GM23338 (cell line): ENCODE results near the gene HMG20B.

Experiments
- CREB1 ChIP-seq: fragments of 250-450 bp; sonication (Bioruptor Pico); IDR thresholded peaks from 2 replicates; pipeline ENCODE4 v1.5.0; 2020; ENCODE audit warnings: low read depth, mild to moderate bottlenecking, moderate library complexity
- CTCF ChIP-seq, 2 experiments: fragments of 200-600 bp in 1 of 2; sonication (generic) in 1 of 2; conservative IDR thresholded peaks; 2 replicates each; pipeline versions ENCODE4 v1.5.1 to v1.6.1; 2016 to 2017; ENCODE audit warnings: antibody characterized with exemption in 2 of 2, low read depth in 2 of 2, mild to moderate bottlenecking in 2 of 2, moderate library complexity in 1 of 2
- EZH2 ChIP-seq: fragments of 200-600 bp; sonication (generic); IDR thresholded peaks from one replicate; pipeline ENCODE4 v1.8.0; 2017; ENCODE audit warnings: antibody characterized with exemption, mild to moderate bottlenecking, low read depth; ENCODE audit not compliant: unreplicated experiment
- EZH2phosphoT487 ChIP-seq: fragments of 200-600 bp; sonication (generic); IDR thresholded peaks from one replicate; pipeline ENCODE4 v1.8.1; 2018; ENCODE audit warnings: antibody characterized with exemption; ENCODE audit not compliant: unreplicated experiment
- JUNB ChIP-seq: IDR thresholded peaks from one replicate; pipeline ENCODE4 v1.6.1; 2016; ENCODE audit warnings: antibody characterized with exemption; ENCODE audit not compliant: unreplicated experiment
- NANOG ChIP-seq: IDR thresholded peaks from 2 replicates; pipeline ENCODE4 v1.6.1; 2016; ENCODE audit warnings: antibody characterized with exemption, borderline replicate concordance
- POLR2AphosphoS5 ChIP-seq: IDR thresholded peaks from 2 replicates; pipeline ENCODE4 v1.6.1; 2016; ENCODE audit warnings: antibody characterized with exemption, low read depth
- STAT1 ChIP-seq: IDR thresholded peaks from one replicate; pipeline ENCODE4 v1.6.1; 2016; ENCODE audit warnings: antibody characterized with exemption; ENCODE audit not compliant: unreplicated experiment
- ZNF114 ChIP-seq: fragments of 250-450 bp; sonication (Bioruptor Pico); IDR thresholded peaks from 2 replicates; pipeline ENCODE4 v1.5.0; 2020; ENCODE audit warnings: mild to moderate bottlenecking, moderate library complexity
- TF ChIP-seq, protein P1 (sequence below): IDR thresholded peaks from one replicate; pipeline ENCODE4 v1.6.1; 2018; ENCODE audit warnings: antibody characterized with exemption; ENCODE audit not compliant: unreplicated experiment
- TF ChIP-seq, protein P2 (sequence below): IDR thresholded peaks from 2 replicates; pipeline ENCODE4 v1.6.1; 2016; ENCODE audit warnings: antibody characterized with exemption

DNA sequence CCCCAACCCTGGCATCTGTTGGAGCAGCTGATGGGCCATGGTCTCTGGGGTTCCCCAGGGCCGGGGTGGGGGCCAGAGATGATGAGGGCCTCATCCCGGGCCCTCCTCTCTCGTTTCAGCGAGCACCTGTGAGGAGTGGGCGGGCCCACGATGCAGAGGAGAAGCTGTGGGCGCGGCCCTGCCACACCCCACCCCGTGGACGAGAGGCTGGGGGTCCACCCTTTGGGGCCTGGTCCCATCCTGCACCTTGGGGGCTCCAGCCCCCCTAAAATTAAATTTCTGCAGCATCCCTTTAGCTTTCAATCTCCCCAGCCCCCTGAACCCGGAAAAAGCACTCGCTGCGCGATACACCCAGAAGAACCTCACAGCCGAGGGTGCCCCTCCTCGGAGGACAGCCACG is 5.6 kb downstream of the HMG20B start:
- no peak for TF ChIP-seq CTCF (conservative IDR thresholded peaks at IDR 0.05; ENCODE audit: low read depth in 2 of 2)
- TF ChIP-seq CREB1 (CRISPR knock-in tag), result no peak
- no peak for TF ChIP-seq JUNB
- TF ChIP-seq POLR2AphosphoS5, result no peak
- TF ChIP-seq, protein P1, sequence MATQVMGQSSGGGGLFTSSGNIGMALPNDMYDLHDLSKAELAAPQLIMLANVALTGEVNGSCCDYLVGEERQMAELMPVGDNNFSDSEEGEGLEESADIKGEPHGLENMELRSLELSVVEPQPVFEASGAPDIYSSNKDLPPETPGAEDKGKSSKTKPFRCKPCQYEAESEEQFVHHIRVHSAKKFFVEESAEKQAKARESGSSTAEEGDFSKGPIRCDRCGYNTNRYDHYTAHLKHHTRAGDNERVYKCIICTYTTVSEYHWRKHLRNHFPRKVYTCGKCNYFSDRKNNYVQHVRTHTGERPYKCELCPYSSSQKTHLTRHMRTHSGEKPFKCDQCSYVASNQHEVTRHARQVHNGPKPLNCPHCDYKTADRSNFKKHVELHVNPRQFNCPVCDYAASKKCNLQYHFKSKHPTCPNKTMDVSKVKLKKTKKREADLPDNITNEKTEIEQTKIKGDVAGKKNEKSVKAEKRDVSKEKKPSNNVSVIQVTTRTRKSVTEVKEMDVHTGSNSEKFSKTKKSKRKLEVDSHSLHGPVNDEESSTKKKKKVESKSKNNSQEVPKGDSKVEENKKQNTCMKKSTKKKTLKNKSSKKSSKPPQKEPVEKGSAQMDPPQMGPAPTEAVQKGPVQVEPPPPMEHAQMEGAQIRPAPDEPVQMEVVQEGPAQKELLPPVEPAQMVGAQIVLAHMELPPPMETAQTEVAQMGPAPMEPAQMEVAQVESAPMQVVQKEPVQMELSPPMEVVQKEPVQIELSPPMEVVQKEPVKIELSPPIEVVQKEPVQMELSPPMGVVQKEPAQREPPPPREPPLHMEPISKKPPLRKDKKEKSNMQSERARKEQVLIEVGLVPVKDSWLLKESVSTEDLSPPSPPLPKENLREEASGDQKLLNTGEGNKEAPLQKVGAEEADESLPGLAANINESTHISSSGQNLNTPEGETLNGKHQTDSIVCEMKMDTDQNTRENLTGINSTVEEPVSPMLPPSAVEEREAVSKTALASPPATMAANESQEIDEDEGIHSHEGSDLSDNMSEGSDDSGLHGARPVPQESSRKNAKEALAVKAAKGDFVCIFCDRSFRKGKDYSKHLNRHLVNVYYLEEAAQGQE, result no peak
- TF ChIP-seq EZH2, result no peak
- no peak for TF ChIP-seq EZH2phosphoT487
- no peak for TF ChIP-seq STAT1
- TF ChIP-seq, protein P2, sequence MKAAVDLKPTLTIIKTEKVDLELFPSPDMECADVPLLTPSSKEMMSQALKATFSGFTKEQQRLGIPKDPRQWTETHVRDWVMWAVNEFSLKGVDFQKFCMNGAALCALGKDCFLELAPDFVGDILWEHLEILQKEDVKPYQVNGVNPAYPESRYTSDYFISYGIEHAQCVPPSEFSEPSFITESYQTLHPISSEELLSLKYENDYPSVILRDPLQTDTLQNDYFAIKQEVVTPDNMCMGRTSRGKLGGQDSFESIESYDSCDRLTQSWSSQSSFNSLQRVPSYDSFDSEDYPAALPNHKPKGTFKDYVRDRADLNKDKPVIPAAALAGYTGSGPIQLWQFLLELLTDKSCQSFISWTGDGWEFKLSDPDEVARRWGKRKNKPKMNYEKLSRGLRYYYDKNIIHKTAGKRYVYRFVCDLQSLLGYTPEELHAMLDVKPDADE, result no peak
- TF ChIP-seq NANOG, result no peak
- no peak for TF ChIP-seq ZNF114
